HG03095 (cell line): ENCODE data around the gene PHKG2.

Experiments used
- ATAC-seq: cut with Tn5 transposase; IDR thresholded peaks from one replicate; pipeline ENCODE4 v1.9.1; 2021; ENCODE audit warnings: moderate library complexity; ENCODE audit not compliant: unreplicated experiment

Gene PHKG2

DNA sequence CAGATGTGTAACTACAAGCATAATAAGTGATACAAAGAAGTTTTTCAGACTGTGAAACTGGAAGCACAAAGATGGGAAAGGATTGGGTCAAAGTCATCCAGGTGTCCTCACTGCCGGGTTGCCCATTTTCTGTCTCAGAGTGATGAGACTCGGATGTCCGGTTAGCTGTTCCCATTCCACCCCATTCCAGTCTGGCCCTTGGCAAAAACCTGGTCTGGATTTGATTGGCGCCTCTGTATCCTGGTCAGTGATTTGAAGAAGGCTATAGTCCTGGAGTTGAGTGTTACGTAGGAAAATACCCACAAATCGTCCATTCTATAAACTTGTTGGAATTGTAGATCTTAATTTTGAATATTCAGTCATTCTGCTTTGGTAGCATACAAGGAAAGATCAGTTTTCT lies 19.9 kb upstream of the PHKG2 start:
- ATAC-seq: no peak

DNA sequence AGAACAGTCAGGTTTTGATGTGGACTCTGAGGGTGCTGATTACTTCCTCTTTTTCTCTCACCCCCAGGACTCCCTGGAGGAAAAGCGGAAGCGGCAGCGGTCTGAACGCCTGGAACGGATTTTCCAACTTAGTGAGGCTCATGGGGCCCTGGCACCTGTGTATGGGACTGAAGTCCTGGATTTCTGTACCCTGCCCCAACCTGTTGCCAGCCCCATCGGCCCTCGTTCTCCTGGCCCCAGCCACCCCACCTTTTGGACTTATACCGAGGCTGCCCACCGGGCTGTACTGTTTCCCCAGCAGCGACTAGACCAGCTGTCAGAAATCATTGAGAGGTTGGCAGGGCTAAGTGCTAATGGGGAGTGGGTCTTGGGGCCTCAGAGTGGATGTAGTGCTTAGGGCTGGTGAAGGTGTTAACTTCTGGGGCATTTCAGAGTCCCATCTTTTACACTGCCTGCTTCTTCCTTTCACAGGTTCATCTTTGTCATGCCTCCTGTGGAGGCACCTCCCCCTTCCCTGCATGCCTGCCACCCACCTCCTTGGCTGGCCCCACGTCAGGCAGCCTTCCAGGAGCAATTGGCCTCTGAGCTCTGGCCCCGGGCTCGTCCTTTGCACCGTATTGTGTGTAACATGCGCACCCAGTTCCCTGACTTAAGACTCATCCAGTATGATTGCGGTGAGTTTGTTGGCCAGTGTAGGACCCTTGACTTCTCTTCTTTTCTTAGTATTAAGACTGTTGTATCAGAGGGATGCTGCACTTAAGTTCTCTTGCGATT lies 19.1 kb upstream of the PHKG2 start:
- no peak for ATAC-seq

DNA sequence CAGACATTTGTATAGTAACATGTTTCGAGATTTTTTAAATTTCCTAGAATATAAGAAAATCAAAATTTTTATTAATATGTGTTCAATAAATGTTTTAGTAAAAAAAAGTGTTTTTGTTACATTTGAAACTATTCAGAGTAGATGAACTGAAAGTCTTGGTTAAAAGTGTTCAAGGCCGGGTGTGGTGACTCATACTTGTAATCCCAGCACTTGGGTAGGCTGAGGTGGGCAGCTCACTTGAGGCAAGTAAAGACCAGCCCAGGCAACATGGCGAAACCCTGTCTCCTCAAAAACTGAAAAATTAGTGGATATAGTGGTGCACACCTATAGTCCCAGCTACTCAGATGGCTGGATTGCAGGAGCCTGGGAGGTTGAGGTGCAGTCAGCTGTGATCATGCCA lies 16.8 kb upstream of the PHKG2 start:
- no peak for ATAC-seq

GRCh38 chr16:30736995-30737793 lies 11.0 kb upstream of the PHKG2 start:
- ATAC-seq: no peak

- ATAC-seq: no peak
Observed at GRCh38 chr16:30737794-30738648, 10.2 kb upstream of the PHKG2 start.

DNA sequence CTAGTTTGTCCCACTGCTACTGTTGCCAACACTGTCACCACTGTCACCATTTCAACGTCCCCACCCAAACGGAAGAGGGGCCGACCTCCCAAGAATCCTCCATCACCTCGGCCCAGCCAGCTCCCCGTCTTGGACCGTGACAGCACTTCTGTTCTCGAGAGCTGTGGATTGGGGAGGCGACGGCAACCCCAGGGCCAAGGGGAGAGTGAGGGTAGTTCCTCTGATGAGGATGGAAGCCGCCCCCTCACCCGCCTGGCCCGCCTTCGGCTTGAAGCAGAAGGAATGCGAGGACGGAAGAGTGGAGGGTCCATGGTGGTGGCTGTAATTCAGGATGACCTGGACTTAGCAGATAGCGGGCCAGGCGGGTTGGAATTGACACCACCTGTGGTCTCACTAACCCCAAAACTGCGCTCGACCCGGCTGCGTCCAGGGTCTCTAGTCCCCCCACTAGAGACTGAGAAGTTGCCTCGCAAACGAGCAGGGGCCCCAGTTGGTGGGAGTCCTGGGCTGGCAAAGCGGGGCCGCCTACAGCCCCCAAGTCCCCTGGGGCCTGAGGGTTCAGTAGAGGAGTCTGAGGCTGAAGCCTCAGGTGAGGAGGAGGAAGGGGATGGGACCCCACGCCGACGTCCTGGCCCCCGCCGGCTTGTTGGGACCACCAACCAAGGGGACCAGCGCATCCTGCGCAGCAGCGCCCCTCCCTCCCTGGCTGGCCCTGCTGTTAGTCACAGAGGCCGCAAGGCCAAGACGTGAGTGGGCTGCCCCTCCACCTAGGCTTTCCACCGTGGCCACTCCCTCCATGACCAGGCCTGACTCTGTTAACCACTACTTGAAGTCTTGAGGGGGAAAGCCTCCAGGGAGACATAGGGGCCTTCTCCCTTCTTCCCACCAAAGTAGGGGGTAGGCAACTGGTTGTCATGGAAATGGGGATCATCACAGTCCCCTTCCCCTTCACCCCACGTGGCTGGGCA lies 9.0 kb upstream of the PHKG2 start:
- no peak for ATAC-seq

GRCh38 chr16:30740364-30741251 lies 7.6 kb upstream of the PHKG2 start:
- no peak for ATAC-seq

- no peak for ATAC-seq
Observed at GRCh38 chr16:30741461-30741914, 6.7 kb upstream of the PHKG2 start.

- no peak for ATAC-seq
Observed at GRCh38 chr16:30743716-30744115, 4.5 kb upstream of the PHKG2 start.

GRCh38 chr16:30744183-30744582 lies 4.0 kb upstream of the PHKG2 start:
- ATAC-seq: no peak

GRCh38 chr16:30745082-30745481 lies 3.1 kb upstream of the PHKG2 start:
- no peak for ATAC-seq

DNA sequence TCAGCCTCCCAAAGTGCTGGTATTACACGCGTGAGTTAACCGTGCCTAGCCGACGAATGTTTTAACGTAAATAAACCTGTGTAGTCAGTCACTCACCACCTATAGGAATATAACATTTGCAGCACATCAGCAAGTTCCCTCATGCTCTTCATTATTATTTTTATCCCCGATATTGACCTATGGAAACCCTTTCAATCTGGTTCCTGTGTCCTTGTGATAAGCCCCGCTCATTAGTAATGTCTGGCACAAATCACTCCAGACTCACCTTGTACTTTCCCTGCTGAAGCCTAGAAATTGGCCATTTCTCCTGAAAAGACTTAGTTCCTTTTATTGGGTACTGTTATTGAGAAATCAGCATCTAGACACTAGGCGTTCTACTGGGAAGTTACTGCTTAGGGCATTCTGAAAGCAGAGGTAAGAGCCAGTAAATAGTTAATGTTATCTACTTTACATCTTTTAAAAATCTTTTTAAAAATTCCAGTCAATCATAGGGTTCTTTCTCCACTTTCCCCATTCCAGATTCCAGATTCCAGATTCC lies 1.5 kb upstream of the PHKG2 start:
- no peak for ATAC-seq

GRCh38 chr16:30747331-30747730 lies 894 bp upstream of the PHKG2 start:
- no peak for ATAC-seq

- no peak for ATAC-seq
Observed at GRCh38 chr16:30748634-30749445, 615 bp downstream of the PHKG2 start.

GRCh38 chr16:30750201-30750600 lies 2.0 kb downstream of the PHKG2 start:
- no peak for ATAC-seq

DNA sequence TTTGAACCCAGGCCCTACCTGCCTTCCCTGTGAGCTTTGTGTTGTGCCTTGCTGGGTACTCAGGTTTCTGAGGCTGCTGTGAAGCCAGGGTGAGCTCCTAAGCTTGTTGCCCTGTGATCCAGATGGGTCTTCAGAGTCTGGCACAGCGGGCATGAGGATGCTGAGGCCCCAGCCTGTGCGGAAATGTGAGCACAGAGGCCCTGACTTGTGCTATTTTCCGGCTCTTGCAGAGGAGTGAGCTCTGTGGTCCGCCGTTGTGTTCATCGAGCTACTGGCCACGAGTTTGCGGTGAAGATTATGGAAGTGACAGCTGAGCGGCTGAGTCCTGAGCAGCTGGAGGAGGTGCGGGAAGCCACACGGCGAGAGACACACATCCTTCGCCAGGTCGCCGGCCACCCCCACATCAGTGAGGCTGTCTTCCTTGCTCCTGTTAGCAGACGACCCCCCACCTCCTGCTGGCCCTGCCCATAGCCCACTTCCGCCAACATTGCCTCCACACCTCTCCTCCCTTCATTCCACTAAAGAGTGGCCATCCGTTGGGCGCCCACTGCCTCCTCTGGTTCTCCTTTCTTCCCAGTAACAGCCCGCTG lies 2.7 kb downstream of the PHKG2 start:
- no peak for ATAC-seq

DNA sequence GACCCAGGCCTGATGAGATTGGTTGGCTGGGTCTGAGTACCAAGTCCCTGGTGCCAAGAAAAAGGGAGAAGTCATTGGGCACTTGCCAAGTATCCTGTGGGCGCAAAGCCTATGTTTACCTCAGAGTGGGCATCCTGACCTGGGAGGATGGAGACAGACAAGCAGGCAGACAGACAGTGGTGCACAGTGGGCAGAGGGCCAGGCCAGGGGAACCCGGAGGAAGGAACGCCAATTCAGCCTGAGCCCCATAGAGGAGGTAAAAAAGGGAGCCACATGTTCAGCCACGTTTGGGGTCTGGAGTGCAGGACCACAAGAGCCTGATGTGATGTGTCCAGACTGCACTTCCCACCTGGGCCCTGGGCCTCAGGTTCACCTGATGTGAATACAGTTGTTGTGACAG lies 5.4 kb downstream of the PHKG2 start:
- ATAC-seq: no peak
